H1 (cell line): ENCODE results near the gene GGT7. TPM values are rescaled to one million over a fixed set of nuclear protein-coding genes. Genes with fewer than 3 reads are reported as not detected.

Experiments used
- polyA plus RNA-seq, 7 experiments: library from polyadenylated mRNA; depleted of rRNA in 3 of 7; stranded (reverse) in 5 of 7; unstranded in 2 of 7; fragments of >200 nt in 5 of 7; fragments of 200-250 nt in 2 of 7; gene quantifications; 1 replicate in 5 of 7; 2 replicates in 1 of 7; 4 replicates in 1 of 7; pipeline versions ENCODE4 v1.2.1 to v1.2.3, GENCODE V29; 2011 to 2013; ENCODE audit warnings: missing spikeins in 2 of 7, mixed read lengths in 2 of 7
- total RNA-seq: library from RNA; stranded (reverse); fragmentation: NEBNext Ultra II Directional; extraction: Animal tissue kit (Norgen Biotek cat#: 25700); gene quantifications from 2 replicates; pipeline ENCODE4 v1.2.1, GENCODE V29; 2021
- TF ChIP-seq, protein P1 (sequence below): fragments of 300-600 bp; sonication (generic); IDR thresholded peaks from 2 replicates; pipeline ENCODE4 v1.7.1; 2012; ENCODE audit warnings: low read length, moderate library complexity, mild to moderate bottlenecking, inconsistent platforms; ENCODE audit not compliant: insufficient replicate concordance

GGT7 gene
- total and polyA plus RNA-seq, 2 of the 8 experiments (the other 6 are each of a cell fraction or from before 2014, with no cell fraction given) = 20.2 to 25.5 TPM

DNA sequence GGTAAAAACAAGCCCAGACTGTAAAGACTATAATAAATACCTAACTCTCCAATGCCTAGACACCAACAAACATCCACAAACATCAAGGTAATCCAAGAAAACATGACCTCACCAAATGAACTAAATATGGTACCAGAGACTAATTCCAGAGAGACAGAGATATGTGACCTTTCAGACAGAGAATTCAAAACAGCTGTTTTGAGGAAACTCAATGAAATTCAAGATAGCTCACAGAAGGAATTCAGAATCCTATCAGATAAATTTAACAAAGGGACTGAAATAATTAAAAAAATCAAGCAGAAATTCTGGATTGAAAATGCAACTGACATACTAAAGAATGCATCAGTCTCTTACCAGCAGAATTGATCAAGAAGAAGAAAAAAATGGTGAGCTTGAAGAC is 73.8 kb downstream of the GGT7 start (continued):
- TF ChIP-seq, protein P1, sequence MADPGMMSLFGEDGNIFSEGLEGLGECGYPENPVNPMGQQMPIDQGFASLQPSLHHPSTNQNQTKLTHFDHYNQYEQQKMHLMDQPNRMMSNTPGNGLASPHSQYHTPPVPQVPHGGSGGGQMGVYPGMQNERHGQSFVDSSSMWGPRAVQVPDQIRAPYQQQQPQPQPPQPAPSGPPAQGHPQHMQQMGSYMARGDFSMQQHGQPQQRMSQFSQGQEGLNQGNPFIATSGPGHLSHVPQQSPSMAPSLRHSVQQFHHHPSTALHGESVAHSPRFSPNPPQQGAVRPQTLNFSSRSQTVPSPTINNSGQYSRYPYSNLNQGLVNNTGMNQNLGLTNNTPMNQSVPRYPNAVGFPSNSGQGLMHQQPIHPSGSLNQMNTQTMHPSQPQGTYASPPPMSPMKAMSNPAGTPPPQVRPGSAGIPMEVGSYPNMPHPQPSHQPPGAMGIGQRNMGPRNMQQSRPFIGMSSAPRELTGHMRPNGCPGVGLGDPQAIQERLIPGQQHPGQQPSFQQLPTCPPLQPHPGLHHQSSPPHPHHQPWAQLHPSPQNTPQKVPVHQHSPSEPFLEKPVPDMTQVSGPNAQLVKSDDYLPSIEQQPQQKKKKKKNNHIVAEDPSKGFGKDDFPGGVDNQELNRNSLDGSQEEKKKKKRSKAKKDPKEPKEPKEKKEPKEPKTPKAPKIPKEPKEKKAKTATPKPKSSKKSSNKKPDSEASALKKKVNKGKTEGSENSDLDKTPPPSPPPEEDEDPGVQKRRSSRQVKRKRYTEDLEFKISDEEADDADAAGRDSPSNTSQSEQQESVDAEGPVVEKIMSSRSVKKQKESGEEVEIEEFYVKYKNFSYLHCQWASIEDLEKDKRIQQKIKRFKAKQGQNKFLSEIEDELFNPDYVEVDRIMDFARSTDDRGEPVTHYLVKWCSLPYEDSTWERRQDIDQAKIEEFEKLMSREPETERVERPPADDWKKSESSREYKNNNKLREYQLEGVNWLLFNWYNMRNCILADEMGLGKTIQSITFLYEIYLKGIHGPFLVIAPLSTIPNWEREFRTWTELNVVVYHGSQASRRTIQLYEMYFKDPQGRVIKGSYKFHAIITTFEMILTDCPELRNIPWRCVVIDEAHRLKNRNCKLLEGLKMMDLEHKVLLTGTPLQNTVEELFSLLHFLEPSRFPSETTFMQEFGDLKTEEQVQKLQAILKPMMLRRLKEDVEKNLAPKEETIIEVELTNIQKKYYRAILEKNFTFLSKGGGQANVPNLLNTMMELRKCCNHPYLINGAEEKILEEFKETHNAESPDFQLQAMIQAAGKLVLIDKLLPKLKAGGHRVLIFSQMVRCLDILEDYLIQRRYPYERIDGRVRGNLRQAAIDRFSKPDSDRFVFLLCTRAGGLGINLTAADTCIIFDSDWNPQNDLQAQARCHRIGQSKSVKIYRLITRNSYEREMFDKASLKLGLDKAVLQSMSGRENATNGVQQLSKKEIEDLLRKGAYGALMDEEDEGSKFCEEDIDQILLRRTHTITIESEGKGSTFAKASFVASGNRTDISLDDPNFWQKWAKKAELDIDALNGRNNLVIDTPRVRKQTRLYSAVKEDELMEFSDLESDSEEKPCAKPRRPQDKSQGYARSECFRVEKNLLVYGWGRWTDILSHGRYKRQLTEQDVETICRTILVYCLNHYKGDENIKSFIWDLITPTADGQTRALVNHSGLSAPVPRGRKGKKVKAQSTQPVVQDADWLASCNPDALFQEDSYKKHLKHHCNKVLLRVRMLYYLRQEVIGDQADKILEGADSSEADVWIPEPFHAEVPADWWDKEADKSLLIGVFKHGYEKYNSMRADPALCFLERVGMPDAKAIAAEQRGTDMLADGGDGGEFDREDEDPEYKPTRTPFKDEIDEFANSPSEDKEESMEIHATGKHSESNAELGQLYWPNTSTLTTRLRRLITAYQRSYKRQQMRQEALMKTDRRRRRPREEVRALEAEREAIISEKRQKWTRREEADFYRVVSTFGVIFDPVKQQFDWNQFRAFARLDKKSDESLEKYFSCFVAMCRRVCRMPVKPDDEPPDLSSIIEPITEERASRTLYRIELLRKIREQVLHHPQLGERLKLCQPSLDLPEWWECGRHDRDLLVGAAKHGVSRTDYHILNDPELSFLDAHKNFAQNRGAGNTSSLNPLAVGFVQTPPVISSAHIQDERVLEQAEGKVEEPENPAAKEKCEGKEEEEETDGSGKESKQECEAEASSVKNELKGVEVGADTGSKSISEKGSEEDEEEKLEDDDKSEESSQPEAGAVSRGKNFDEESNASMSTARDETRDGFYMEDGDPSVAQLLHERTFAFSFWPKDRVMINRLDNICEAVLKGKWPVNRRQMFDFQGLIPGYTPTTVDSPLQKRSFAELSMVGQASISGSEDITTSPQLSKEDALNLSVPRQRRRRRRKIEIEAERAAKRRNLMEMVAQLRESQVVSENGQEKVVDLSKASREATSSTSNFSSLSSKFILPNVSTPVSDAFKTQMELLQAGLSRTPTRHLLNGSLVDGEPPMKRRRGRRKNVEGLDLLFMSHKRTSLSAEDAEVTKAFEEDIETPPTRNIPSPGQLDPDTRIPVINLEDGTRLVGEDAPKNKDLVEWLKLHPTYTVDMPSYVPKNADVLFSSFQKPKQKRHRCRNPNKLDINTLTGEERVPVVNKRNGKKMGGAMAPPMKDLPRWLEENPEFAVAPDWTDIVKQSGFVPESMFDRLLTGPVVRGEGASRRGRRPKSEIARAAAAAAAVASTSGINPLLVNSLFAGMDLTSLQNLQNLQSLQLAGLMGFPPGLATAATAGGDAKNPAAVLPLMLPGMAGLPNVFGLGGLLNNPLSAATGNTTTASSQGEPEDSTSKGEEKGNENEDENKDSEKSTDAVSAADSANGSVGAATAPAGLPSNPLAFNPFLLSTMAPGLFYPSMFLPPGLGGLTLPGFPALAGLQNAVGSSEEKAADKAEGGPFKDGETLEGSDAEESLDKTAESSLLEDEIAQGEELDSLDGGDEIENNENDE = no peak
